SK-N-SH treated with all-trans-retinoic acid at 6 μM for 48 hours (cell line): ENCODE data around the gene MKNK2.

ENCODE experiments used
- ISL1 ChIP-seq: fragments of 250-450 bp; sonication (Bioruptor Pico); IDR thresholded peaks from 2 replicates; pipeline ENCODE4 v2.1.2; 2022; ENCODE audit warnings: mild to moderate bottlenecking, moderate library complexity
- OSR1 ChIP-seq: fragments of 250-450 bp; sonication (Bioruptor Pico); IDR thresholded peaks from 2 replicates; pipeline ENCODE4 v1.8.0; 2022; ENCODE audit warnings: moderate library complexity, mild to moderate bottlenecking, inconsistent platforms
- PATZ1 ChIP-seq: fragments of 250-450 bp; sonication (Bioruptor Pico); IDR thresholded peaks from 2 replicates; pipeline ENCODE4 v1.8.0; 2020; ENCODE audit warnings: mild to moderate bottlenecking, moderate library complexity, borderline replicate concordance
- RARB ChIP-seq: fragments of 250-450 bp; sonication (Bioruptor Pico); IDR thresholded peaks from 2 replicates; pipeline ENCODE4 v1.8.0; 2021; ENCODE audit warnings: mild to moderate bottlenecking, moderate library complexity
- SNAI2 ChIP-seq: fragments of 250-450 bp; sonication (Bioruptor Pico); IDR thresholded peaks from 2 replicates; pipeline ENCODE4 v1.5.0; 2020; ENCODE audit warnings: mild to moderate bottlenecking, moderate library complexity
- TCF4 ChIP-seq: fragments of 250-450 bp; sonication (Bioruptor Pico); IDR thresholded peaks from 2 replicates; pipeline ENCODE4 v1.8.0; 2021; ENCODE audit warnings: mild to moderate bottlenecking, moderate library complexity, borderline replicate concordance
- ZFP3 ChIP-seq: fragments of 250-450 bp; sonication (Bioruptor Pico); IDR thresholded peaks from 2 replicates; pipeline ENCODE4 v1.5.0; 2020; ENCODE audit warnings: mild to moderate bottlenecking, moderate library complexity
- ZFP30 ChIP-seq: fragments of 450-650 bp; formaldehyde crosslinking; IDR thresholded peaks from 2 replicates; pipeline ENCODE4 v1.5.0; 2022; ENCODE audit warnings: mild to moderate bottlenecking, moderate library complexity
- ZNF70 ChIP-seq: fragments of 450-650 bp; formaldehyde crosslinking; IDR thresholded peaks from 2 replicates; pipeline ENCODE4 v1.5.0; 2020; ENCODE audit warnings: mild to moderate bottlenecking, moderate library complexity
- ZNF8 ChIP-seq: fragments of 450-650 bp; formaldehyde crosslinking; IDR thresholded peaks from 2 replicates; pipeline ENCODE4 v1.5.0; 2020; ENCODE audit warnings: mild to moderate bottlenecking, moderate library complexity

- TF ChIP-seq SNAI2 (CRISPR knock-in tag) (no peak), ISL1 (CRISPR knock-in tag) (no peak), ZNF8 (no peak), TCF4 (no peak), PATZ1 (CRISPR knock-in tag) (no peak), ZFP30 (no peak), ZFP3 (CRISPR knock-in tag) (no peak), OSR1 (no peak), RARB (CRISPR knock-in tag) (no peak), ZNF70 (CRISPR knock-in tag) (no peak)
Measured at GRCh38 chr19:2099054-2099501, 48.0 kb upstream of the MKNK2 start.
